Osteoblast (primary cell): Measurements from ENCODE around the gene PFKP. TPM values are rescaled to one million over a fixed set of nuclear protein-coding genes. Genes with fewer than 3 reads are reported as not detected.

Experiments used
- DNase-seq: peaks from one replicate; pipeline ENCODE4 v3.0.0; 2011; ENCODE audit warnings: low spot score, mixed read lengths; ENCODE audit not compliant: insufficient read length; ENCODE audit errors: missing footprints
- H2AFZ ChIP-seq: 2 replicates; pipeline ENCODE4 v1.6.0; 2011; ENCODE audit warnings: mild to moderate bottlenecking, low read length
- H3K27ac ChIP-seq: 2 replicates; pipeline ENCODE4 v1.5.1; 2011; ENCODE audit warnings: mild to moderate bottlenecking, low read depth, low read length, moderate library complexity
- H3K27me3 ChIP-seq: 2 replicates; pipeline ENCODE4 v1.6.0; 2012; ENCODE audit warnings: mild to moderate bottlenecking, control low read depth, inconsistent platforms, low read length, moderate library complexity; ENCODE audit not compliant: insufficient read depth
- H3K36me3 ChIP-seq: 2 replicates; pipeline ENCODE4 v1.5.1; 2011; ENCODE audit warnings: mild to moderate bottlenecking, low read length, control low read depth, moderate library complexity; ENCODE audit not compliant: insufficient read depth
- H3K4me1 ChIP-seq: 2 replicates; pipeline ENCODE4 v1.5.1; 2011; ENCODE audit warnings: mild to moderate bottlenecking, low read length, control low read depth, moderate library complexity; ENCODE audit not compliant: insufficient read depth
- H3K4me2 ChIP-seq: 2 replicates; pipeline ENCODE4 v1.6.0; 2011; ENCODE audit warnings: mild to moderate bottlenecking, low read length; ENCODE audit not compliant: insufficient read depth
- H3K4me3 ChIP-seq: fragments of 200-600 bp; sonication (generic); 3 replicates; pipeline ENCODE4 v1.5.1; 2012; ENCODE audit warnings: mild to moderate bottlenecking, low read length, inconsistent platforms; ENCODE audit not compliant: insufficient read depth
- H3K79me2 ChIP-seq: 2 replicates; pipeline ENCODE4 v1.6.0; 2012; ENCODE audit warnings: mild to moderate bottlenecking, low read length, control low read depth, inconsistent platforms; ENCODE audit not compliant: insufficient read depth
- H3K9me3 ChIP-seq: 2 replicates; pipeline ENCODE4 v1.5.1; 2011; ENCODE audit warnings: low read depth, low read length, control low read depth
- H4K20me1 ChIP-seq: 2 replicates; pipeline ENCODE4 v1.6.0; 2012; ENCODE audit warnings: mild to moderate bottlenecking, low read length, control low read depth; ENCODE audit not compliant: insufficient read depth
- CTCF ChIP-seq: IDR thresholded peaks from 2 replicates; pipeline ENCODE4 v1.5.1; 2011; ENCODE audit warnings: mild to moderate bottlenecking, low read depth, low read length, moderate library complexity; ENCODE audit errors: extremely low read depth
- total RNA-seq: library from RNA; depleted of rRNA; stranded (reverse); fragments of >200 nt; gene quantifications from 2 replicates; pipeline ENCODE4 v1.2.3, GENCODE V29; 2012

Gene PFKP
- total RNA-seq, 1 donor, result 80.0 TPM

GRCh38 chr10:3148041-3148440 lies 80.7 kb downstream of the PFKP start:
- Histone ChIP-seq H3K4me2 (no peak overlapping the region), H3K79me2 (no peaks in the 10 kb centered on the region), H3K4me1 (no peaks in the 10 kb centered on the region), H3K9me3 (no peaks in the 10 kb centered on the region), H3K27ac (no peak overlapping the region), H3K4me3 (no peak overlapping the region), H3K27me3 (no peaks in the 10 kb centered on the region), H2AFZ (no peak overlapping the region), H4K20me1 (peaks cover 6% of the 10 kb centered on the region), H3K36me3 (peaks cover 97% of the 10 kb centered on the region)
- no peak for DNase-seq
- TF ChIP-seq CTCF, result no peak

GRCh38 chr10:3148994-3149393 lies 81.6 kb downstream of the PFKP start:
- Histone ChIP-seq H4K20me1 (peaks cover 6% of the 10 kb centered on the region), H3K9me3 (no peaks in the 10 kb centered on the region), H3K27me3 (no peaks in the 10 kb centered on the region), H3K4me3 (no peak overlapping the region), H3K4me2 (no peak overlapping the region), H3K27ac (no peak overlapping the region), H3K36me3 (peaks cover 97% of the 10 kb centered on the region), H3K4me1 (no peaks in the 10 kb centered on the region), H3K79me2 (no peaks in the 10 kb centered on the region), H2AFZ (no peak overlapping the region)
- DNase-seq, result no peak
- no peak for TF ChIP-seq CTCF

- H3K4me3 ChIP-seq, result no peak overlapping the region
- no peak overlapping the region for H3K27ac ChIP-seq
- peaks cover 98% of the 10 kb centered on the region for H3K36me3 ChIP-seq
- no peak for TF ChIP-seq CTCF
- H3K27me3 ChIP-seq, result no peaks in the 10 kb centered on the region
- no peak overlapping the region for H3K4me2 ChIP-seq
- H4K20me1 ChIP-seq, result peaks cover 6% of the 10 kb centered on the region
- no peak for DNase-seq
- no peaks in the 10 kb centered on the region for H3K79me2 ChIP-seq
- no peaks in the 10 kb centered on the region for H3K4me1 ChIP-seq
- no peaks in the 10 kb centered on the region for H3K9me3 ChIP-seq
- H2AFZ ChIP-seq, result no peak overlapping the region
Measured at GRCh38 chr10:3149918-3150317, 82.6 kb downstream of the PFKP start.

- H3K27me3 ChIP-seq, result no peaks in the 10 kb centered on the region
- no peak overlapping the region for H2AFZ ChIP-seq
- no peak overlapping the region for H3K27ac ChIP-seq
- no peak for TF ChIP-seq CTCF
- H3K4me1 ChIP-seq, result no peaks in the 10 kb centered on the region
- no peaks in the 10 kb centered on the region for H3K79me2 ChIP-seq
- no peak for DNase-seq
- peaks cover 6% of the 10 kb centered on the region for H4K20me1 ChIP-seq
- no peaks in the 10 kb centered on the region for H3K9me3 ChIP-seq
- H3K4me3 ChIP-seq, result no peak overlapping the region
- no peak overlapping the region for H3K4me2 ChIP-seq
- peaks cover 98% of the 10 kb centered on the region for H3K36me3 ChIP-seq
Measured at GRCh38 chr10:3150366-3150765, 83.0 kb downstream of the PFKP start.
